OCI-M1 (cell line): ENCODE results near the gene S100PBP.

Source experiments
- DNase-seq: peaks from one replicate; lab custom pipeline; 2025; lab: John Stamatoyannopoulos, UW

S100PBP gene

GRCh38 chr1:32828341-32828740, 10.9 kb downstream of the S100PBP start:
- DNase-seq, result no peak

- DNase-seq, result no peak
These were observed 12.8 kb downstream of the S100PBP start for GRCh38 chr1:32830092-32830852.

- no peak for DNase-seq
These were observed 14.4 kb downstream of the S100PBP start for GRCh38 chr1:32831878-32832277.

DNA sequence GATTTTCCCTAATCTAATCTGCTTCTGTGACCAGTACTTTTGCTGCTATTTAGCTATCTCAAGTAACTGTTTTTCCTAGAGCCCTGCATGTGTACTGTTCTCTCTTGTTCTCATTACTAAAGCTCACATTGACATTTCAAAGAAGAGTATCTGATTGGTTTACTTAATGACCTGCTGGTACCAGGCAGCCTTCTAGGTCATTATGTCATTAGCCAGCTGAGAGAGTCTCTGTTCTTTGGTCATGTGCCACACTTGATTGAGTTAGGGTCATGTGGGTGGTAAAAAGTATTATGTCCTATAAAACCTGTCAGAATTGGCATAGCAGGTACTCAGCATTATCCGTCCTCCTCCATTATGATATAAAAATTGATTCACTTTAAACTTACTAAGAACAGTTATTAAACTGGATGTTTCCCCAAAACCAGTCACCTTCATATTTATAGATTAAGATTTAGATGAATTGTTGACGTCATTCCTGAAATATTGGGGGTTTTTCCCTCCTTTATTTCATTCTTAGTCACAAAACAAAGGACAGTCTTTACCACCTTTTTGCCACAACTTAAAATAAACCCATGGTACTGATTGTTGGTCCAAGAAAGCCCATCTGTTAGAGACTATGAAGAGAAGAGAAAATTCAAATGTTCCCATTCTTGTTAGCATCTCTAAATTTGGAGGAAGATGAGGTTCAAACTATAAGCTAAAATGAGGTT, 31.1 kb downstream of the S100PBP start:
- DNase-seq, result no peak

GRCh38 chr1:32855861-32856617, 38.6 kb downstream of the S100PBP start:
- no peak for DNase-seq

GRCh38 chr1:32858136-32858535, 40.7 kb downstream of the S100PBP start:
- no peak for DNase-seq

- no peak for DNase-seq
These were observed 41.3 kb downstream of the S100PBP start for GRCh38 chr1:32858791-32859190.

DNA sequence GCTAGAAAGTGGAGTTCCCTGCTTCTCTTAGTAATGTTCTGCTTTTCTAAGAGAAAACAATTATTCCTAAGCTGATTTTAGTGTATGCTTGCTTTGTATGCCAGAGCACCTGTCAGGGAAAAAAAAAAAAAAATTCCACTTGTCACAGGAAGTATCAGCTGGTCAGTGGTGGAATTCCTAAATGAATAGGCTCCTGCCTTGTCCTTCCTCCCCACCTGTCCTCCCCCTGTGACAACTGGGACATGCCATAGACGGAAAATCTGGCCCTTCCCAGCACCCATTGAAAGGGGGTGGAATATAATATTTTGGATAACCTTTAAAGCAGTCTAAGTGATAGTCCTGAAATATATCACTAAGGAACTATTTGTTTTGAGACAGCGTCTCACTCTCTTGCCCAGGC, 42.5 kb downstream of the S100PBP start:
- no peak for DNase-seq

DNA sequence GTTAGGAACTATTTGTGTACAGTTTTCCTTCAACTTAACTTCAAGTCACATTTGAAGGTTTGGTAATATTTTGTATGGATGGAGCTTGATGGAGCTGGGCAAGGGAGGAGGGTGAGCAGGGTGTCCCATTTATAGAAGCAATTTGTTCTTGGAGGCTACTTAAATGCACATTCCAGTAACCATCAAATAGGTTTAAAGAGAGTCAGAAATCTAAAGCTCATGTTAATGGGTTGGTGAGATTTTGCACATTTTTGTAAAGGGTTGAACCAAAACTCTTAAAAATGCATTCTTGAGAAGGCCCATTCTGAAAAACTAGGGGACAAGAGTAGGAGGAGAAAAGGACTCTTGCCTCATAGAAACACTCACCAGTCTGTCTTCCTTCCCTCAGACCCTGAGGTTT, 43.1 kb downstream of the S100PBP start:
- no peak for DNase-seq

- DNase-seq, result no peak
These were observed 44.6 kb downstream of the S100PBP start for GRCh38 chr1:32861904-32862695.

- no peak for DNase-seq
These were observed 45.9 kb downstream of the S100PBP start for GRCh38 chr1:32863218-32863880.

- no peak for DNase-seq
These were observed 46.4 kb downstream of the S100PBP start for GRCh38 chr1:32863881-32864245.

DNA sequence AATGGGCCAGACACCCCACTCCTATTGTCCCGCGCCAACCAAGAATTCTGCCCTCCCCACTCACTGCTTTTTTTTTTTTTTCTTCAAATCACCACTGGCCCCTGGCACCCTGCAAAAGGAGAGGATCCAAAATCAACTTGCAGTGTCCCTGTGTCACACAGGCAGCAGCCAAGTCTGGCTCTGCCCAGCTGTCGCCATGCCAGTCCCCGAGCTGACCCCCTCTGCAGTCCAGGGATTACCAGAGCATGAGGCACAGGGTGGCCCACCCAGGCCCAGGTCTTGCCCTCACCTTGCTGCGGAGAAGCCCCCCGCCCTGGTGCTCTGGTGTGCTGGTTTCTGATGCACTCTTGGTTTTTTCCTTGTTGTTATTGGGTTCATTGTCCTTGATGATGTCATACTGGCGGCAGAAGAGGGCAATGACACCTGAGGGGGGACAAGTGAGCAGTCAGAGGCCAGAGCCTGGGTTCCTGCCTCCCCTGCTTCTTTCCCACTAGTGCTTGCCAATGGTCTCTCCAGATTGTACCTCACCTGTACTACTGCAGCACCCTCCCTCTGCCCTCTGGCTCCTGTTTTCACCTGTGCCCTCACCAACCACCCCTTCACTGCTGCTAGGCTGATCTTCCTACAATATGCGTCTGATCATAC, 47.0 kb downstream of the S100PBP start:
- DNase-seq, result no peak

DNA sequence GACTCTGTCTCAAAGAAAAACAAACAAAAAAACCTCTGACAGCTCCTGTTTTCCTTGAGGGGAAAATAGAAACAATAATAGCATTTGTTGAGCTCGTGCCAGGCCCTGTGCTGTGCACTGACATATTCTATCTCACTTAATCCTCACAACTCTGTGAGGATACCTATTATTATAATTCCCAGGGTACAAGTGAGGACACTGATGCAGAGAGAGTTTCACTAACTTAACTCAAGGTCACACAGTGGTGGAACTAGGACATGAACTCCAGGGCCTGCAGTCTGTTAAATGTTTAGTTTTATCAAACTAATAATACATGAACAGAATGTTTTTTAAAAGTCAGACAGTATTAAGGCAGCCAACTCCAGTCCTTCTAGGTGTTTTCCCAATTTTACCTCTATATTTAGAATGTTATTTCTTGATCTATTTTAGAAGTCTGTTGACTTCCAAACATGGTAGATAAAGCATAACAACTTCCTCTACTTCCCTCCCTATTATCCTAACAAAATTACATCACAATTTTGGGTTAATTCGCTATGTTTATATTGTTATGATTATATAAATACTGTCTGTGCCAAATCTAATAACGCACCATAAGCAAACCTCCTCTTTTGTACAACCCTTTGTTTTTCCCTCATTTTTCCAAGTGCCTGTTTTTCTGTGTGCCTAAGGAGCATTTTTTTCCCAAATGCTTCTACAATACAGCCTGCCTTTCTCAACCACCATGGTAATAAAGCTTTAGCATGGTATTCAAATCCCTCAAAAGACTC, 48.4 kb downstream of the S100PBP start:
- no peak for DNase-seq

- no peak for DNase-seq
These were observed 49.7 kb downstream of the S100PBP start for GRCh38 chr1:32867151-32867550.

DNA sequence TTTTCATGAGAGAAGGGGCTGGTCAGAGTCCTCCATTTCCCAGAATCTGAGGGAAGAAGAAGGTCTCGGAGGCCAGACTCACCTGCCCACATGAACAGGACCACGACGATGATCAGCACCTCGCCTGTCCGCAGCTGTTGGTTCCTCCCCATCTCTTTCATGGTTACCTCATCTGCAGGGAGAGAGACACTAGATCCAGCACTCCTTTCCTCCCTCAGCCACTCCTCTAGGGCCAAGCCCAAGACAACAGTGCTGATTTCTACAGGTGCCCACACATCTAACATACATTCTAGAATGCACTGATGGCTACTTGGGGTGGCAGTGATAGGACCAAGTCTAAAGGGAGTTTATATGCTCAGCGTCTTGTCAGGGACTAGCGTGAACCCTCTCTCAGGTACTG, 50.2 kb downstream of the S100PBP start:
- no peak for DNase-seq

DNA sequence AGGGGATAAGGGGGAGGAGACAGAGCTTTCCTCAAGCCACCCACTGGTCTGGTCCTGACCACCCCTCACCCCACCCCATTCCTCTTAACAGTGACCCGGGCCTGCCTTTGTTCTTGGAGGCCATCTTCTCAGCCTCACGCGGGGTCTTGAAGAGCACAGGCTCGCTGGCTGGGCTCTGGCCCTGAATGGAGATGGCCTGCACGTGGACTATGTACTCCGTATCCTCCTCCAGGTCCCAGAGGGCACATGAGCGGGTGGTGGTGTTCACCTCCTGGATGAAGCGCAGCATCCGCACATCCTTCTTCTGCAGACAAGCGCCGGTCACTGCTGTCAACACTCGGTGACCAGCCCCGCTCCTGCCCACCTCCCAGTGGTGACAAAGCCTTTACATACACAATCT, 50.6 kb downstream of the S100PBP start:
- no peak for DNase-seq

DNA sequence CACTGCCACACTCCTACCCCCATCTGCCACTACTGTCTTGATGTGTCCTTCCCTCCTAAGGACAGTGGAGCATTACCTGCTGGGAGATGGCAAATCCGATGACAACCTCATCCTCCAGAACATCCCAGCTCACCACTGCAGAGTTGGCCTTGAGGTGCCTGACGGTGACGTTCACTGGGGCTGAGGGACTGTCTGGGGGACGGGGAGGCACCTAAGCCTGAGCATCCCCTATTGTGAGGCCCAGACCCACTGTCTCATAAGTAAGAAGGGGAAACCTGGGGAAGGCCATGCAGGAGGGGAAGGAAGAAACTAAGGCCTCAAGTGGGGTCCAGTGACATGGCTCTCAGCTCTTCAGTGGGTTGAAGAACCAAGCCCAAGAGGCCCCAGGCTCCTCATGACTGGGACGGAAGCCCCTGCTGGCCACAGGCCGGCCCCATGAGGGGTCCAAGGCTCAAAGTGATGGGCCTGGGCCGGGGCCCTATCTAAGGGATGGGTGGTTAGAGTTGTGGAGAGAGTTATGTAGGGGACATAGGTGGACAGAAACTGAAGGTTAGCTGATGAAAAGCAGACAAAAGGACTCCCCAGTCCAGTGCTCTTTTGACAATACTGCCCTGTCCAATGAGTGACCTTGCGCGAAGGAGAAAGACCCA, 51.5 kb downstream of the S100PBP start:
- DNase-seq, result no peak

DNA sequence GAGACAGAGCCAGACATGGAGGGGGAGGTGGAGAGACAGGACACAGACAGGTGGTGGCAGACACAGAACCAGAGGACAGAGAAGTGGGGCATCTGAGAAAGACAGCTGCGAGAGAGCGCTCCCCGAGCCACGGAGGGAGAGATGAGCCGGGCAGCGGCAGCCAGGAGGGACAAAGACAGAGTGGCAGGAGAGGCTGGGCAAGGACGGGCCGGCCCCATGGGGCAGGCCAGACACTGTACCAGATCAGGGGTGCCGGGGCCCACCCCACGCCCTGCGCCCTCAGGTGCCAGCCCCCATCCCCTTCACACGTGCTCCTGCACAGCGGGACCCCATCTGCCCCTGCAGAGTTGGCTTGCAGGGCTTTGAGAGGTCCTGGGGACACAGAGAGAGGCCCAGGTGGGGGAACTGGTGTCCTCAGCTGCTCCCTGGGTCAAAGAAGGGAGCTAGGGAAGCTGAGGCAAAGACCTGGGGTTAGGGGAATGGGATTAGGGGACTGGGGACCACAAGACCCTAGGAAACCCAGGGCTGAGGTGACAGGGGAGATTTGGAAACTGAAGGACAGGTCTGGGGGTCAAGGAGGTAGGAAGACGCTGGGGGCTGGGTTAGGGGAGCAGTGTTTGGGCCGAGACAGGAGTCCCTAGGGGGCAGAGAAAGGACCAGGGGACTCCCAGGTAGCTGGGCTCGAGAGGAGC, 52.6 kb downstream of the S100PBP start:
- no peak for DNase-seq
